Renal cortex interstitium (tissue), 11 donors: Measurements from ENCODE around the gene KBTBD13. TPM values are rescaled to one million over a fixed set of nuclear protein-coding genes. Genes with fewer than 3 reads are reported as not detected.
"Not testable (repeated sequence)": the region's sequence is repeated elsewhere in the genome, so short reads cannot be mapped to it uniquely, and the experiment has no call there.

ENCODE experiments used
- DNase-seq, 11 donors: peaks; one replicate each; pipeline ENCODE4 v3.0.0-alpha.2; 2013; ENCODE audit warnings: low read depth in 9 of 11, low spot score in 4 of 11; ENCODE audit errors: extremely low read depth in 1 of 11
- polyA plus RNA-seq, 3 donors: library from polyadenylated mRNA; unstranded; fragments of 120-200 nt; gene quantifications; one replicate each; pipeline ENCODE4 v1.2.1, GENCODE V29; 2013; ENCODE audit not compliant: insufficient read length in 3 of 3

The KBTBD13 gene
- polyA plus RNA-seq, 3 donors: 0.03 to 0.12 (median 0.05) TPM

- no peak for DNase-seq
Measured at GRCh38 chr15:65066635-65067316, 9.8 kb upstream of the KBTBD13 start.

GRCh38 chr15:65067317-65067644, 9.3 kb upstream of the KBTBD13 start:
- DNase-seq: no peak

GRCh38 chr15:65067645-65068402, 8.7 kb upstream of the KBTBD13 start, which contains the start of gene RASL12:
RASL12 (minus strand) TSS chr15:65067991; CDS start chr15:65067835, 156 bp downstream.
- DNase-seq: no peak

GRCh38 chr15:65068403-65068788, 8.2 kb upstream of the KBTBD13 start:
- DNase-seq: no peak

GRCh38 chr15:65069179-65069578, 7.4 kb upstream of the KBTBD13 start:
- no peak for DNase-seq

GRCh38 chr15:65069779-65070546, 6.6 kb upstream of the KBTBD13 start:
- DNase-seq: no peak

GRCh38 chr15:65071381-65071811, 5.2 kb upstream of the KBTBD13 start:
- DNase-seq: no peak

- DNase-seq: no peak
Measured at GRCh38 chr15:65072027-65072426, 4.5 kb upstream of the KBTBD13 start.

- no peak for DNase-seq
Measured at GRCh38 chr15:65072617-65073016, 3.9 kb upstream of the KBTBD13 start.

GRCh38 chr15:65074946-65075345, 1.6 kb upstream of the KBTBD13 start:
- DNase-seq: not testable (repeated sequence)

- DNase-seq: not testable (repeated sequence)
Measured at GRCh38 chr15:65075607-65076395, 745 bp upstream of the KBTBD13 start.

- DNase-seq: no peak
Measured at GRCh38 chr15:65077291-65077980, 890 bp downstream of the KBTBD13 start.

- peak in 5 of 11 donors; percentile 46 to 60 (median 51) for DNase-seq
Measured at GRCh38 chr15:65077981-65078352, 1.4 kb downstream of the KBTBD13 start.

GRCh38 chr15:65079580-65079979, 3.0 kb downstream of the KBTBD13 start:
- no peak for DNase-seq

GRCh38 chr15:65081270-65081669, 4.7 kb downstream of the KBTBD13 start:
- DNase-seq: no peak

- no peak for DNase-seq
Measured at GRCh38 chr15:65081758-65082157, 5.2 kb downstream of the KBTBD13 start.

- DNase-seq: peak in 2 of 11 donors; percentile 53 to 54
Measured at GRCh38 chr15:65082303-65082953, 5.9 kb downstream of the KBTBD13 start.

- peak in 6 of 11 donors; percentile 45 to 70 (median 66) for DNase-seq
Measured at GRCh38 chr15:65083262-65083701, 6.7 kb downstream of the KBTBD13 start.
